GM08714 (cell line): ENCODE measurements around the gene MCTP1.

ENCODE experiments used
- H3K4me3 ChIP-seq: fragments of 200-500 bp; sonication (Bioruptor generic); 2 replicates; pipeline ENCODE4 v1.5.1; 2014; ENCODE audit warnings: mild to moderate bottlenecking, low read length, inconsistent platforms
- ZNF274 ChIP-seq: IDR thresholded peaks from 2 replicates; pipeline ENCODE4 v1.6.1; 2012; ENCODE audit warnings: mild to moderate bottlenecking, low read depth, low read length

MCTP1 gene

GRCh38 chr5:94670726-94671125, 614.2 kb downstream of the MCTP1 start:
- TF ChIP-seq ZNF274: no peak
- no peak overlapping the region for H3K4me3 ChIP-seq

GRCh38 chr5:94667937-94668336, 617.0 kb downstream of the MCTP1 start:
- no peak overlapping the region for H3K4me3 ChIP-seq
- TF ChIP-seq ZNF274: no peak

GRCh38 chr5:94661086-94661485, 623.8 kb downstream of the MCTP1 start:
- TF ChIP-seq ZNF274: no peak
- H3K4me3 ChIP-seq: no peak overlapping the region

GRCh38 chr5:94660506-94660905, 624.4 kb downstream of the MCTP1 start:
- H3K4me3 ChIP-seq: no peak overlapping the region
- no peak for TF ChIP-seq ZNF274

GRCh38 chr5:94658272-94658671, 626.6 kb downstream of the MCTP1 start:
- H3K4me3 ChIP-seq: no peak overlapping the region
- TF ChIP-seq ZNF274: no peak
